Astrocyte of the cerebellum (primary cell): ENCODE measurements around the gene DPP7.

Experiments
- DNase-seq: peaks from one replicate; pipeline ENCODE4 v3.0.0-alpha.2; 2011; ENCODE audit warnings: low read depth
- H3K4me3 ChIP-seq: 2 replicates; pipeline ENCODE4 v1.5.1; 2011; ENCODE audit warnings: mild to moderate bottlenecking, low read depth, low read length, moderate library complexity
- CTCF ChIP-seq: IDR thresholded peaks from 2 replicates; pipeline ENCODE4 v1.5.1; 2012; ENCODE audit warnings: low read length, low read depth, moderate library complexity, mild to moderate bottlenecking; ENCODE audit errors: missing control alignments
- in situ Hi-C: cut with HindIII; loops from 2 replicates; pipeline ENCODE4 v1.10.0; 2017; ENCODE audit warnings: low sequenced_read_pairs

DPP7 gene

GRCh38 chr9:137077010-137077747 is 37.4 kb downstream of the DPP7 start, which contains the start of gene UAP1L1:
Gene UAP1L1, plus strand, starts transcription at chr9:137077517. Its CDS starts 16 bp downstream, at chr9:137077533.
- in situ Hi-C loops, result no loop called here
- no peak for DNase-seq
- no peak for TF ChIP-seq CTCF
- H3K4me3 ChIP-seq, result peak within 1 kb of the TSS; percentile 56

- DNase-seq, result no peak
- peak overlapping the region; percentile 56 for H3K4me3 ChIP-seq
- TF ChIP-seq CTCF, result no peak
- in situ Hi-C loops, result no loop called here
Measured at GRCh38 chr9:137076636-137077009, 37.9 kb downstream of the DPP7 start.

GRCh38 chr9:137075275-137075775 is 39.2 kb downstream of the DPP7 start:
- TF ChIP-seq CTCF, result no peak
- H3K4me3 ChIP-seq, result no peak overlapping the region
- DNase-seq, result no peak
- in situ Hi-C loops, result no loop called here

- in situ Hi-C loops, result no loop called here
- H3K4me3 ChIP-seq, result no peak overlapping the region
- DNase-seq, result no peak
- no peak for TF ChIP-seq CTCF
Measured at GRCh38 chr9:137074657-137075274, 39.8 kb downstream of the DPP7 start.

- in situ Hi-C loops, result no loop called here
- H3K4me3 ChIP-seq, result no peak overlapping the region
- no peak for TF ChIP-seq CTCF
Measured at GRCh38 chr9:137073992-137074399, 40.5 kb downstream of the DPP7 start.

GRCh38 chr9:137071282-137071681 is 43.3 kb downstream of the DPP7 start:
- in situ Hi-C loops, result no loop called here
- no peak for TF ChIP-seq CTCF
- H3K4me3 ChIP-seq, result no peak overlapping the region
- no peak for DNase-seq

More at GRCh38 chr9:137073992-137074399, 40.5 kb downstream of the DPP7 start:
- no peak for DNase-seq
